GM23248 (cell line): Measurements from ENCODE around the gene ADRB2.

ENCODE experiments used
- EZH2 ChIP-seq: fragments of 200-600 bp; sonication (generic); IDR thresholded peaks from 2 replicates; pipeline ENCODE4 v1.6.1; 2018; ENCODE audit warnings: antibody characterized with exemption, mild to moderate bottlenecking; ENCODE audit not compliant: insufficient read depth, poor library complexity, severe bottlenecking
- EZH2phosphoT487 ChIP-seq: fragments of 200-600 bp; sonication (generic); IDR thresholded peaks from 2 replicates; pipeline ENCODE4 v1.6.1; 2018; ENCODE audit warnings: antibody characterized with exemption, moderate library complexity, mild to moderate bottlenecking, low read depth; ENCODE audit not compliant: insufficient read depth

DNA sequence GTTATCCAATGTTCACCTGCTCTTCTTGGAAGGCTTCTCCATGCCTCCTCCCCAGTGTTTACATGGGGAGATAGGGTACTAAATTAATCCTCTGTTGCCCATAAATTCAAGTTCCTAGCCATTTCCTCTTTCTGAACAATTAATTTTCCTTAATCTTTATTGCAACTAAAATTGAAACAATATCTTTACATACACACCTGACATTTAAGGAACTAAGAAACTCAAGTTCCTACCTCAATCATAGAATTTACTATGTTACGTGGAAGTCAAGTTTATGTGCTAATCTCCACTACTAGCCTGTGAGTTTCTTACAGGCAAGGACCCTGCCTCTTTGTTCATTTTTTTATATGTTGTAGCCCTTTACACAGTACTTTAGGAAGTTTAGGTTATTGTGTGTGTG lies 10.1 kb upstream of the ADRB2 start:
- TF ChIP-seq EZH2phosphoT487 (no peak), EZH2 (no peak)
